Erythroblast (primary cell): ENCODE measurements around the gene KCNK6.
A peak's percentile ranks its signal among the peaks of the same experiment; 100 is the strongest.

Experiments used
- DNase-seq, 2 experiments: peaks; one replicate each; lab custom pipeline; 2025; lab: John Stamatoyannopoulos, UW
- GATA1 ChIP-seq: IDR thresholded peaks from 2 replicates; pipeline ENCODE4 v1.6.1; 2011; ENCODE audit warnings: low read depth, mild to moderate bottlenecking, control low read depth, low read length, moderate library complexity
- POLR2A ChIP-seq: IDR thresholded peaks from 2 replicates; pipeline ENCODE4 v1.6.1; 2011; ENCODE audit warnings: mild to moderate bottlenecking, low read length

Gene KCNK6

DNA sequence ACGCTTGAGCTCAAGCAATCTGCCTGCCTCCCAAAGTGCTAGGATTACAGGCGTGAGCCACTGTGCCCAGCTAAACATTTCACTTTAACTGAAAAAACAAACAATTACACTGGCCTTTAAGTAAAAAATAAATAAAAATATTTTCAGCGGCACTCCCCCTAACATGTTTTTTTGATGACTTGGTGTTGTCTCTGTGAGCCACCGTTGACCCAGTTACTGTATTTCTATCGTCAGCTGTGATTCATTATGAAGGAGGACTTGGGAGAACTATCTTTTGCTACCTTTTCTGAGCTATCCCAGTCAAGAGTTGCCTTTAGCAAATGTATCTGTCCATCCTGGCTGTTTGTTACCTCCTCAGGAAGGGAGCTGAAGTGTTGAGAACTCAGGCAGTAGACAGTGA is 34.1 kb upstream of the KCNK6 start:
- DNase-seq = no peak
- TF ChIP-seq POLR2A (no peak), GATA1 (no peak)

DNA sequence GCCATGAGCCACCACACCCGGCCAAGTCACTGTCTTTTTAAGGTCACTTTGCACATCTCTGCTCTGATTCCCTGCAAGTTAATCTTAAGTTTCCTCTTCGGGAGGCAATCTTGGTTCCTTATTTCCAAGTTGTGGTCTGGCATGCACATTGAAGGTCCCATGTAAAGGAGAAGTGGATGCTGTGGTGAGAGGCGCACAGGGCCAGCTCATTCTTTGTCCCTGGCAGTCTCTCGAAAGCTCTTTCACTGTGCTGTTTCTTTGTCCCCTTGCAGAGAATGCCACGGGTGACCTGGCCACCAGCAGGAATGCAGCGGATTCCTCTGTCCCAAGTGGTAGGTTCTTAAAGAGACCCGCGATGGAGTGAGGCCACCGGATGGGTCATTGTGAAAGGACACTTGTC is 32.0 kb upstream of the KCNK6 start:
- TF ChIP-seq GATA1 (no peak), POLR2A (no peak)
- DNase-seq = no peak

DNA sequence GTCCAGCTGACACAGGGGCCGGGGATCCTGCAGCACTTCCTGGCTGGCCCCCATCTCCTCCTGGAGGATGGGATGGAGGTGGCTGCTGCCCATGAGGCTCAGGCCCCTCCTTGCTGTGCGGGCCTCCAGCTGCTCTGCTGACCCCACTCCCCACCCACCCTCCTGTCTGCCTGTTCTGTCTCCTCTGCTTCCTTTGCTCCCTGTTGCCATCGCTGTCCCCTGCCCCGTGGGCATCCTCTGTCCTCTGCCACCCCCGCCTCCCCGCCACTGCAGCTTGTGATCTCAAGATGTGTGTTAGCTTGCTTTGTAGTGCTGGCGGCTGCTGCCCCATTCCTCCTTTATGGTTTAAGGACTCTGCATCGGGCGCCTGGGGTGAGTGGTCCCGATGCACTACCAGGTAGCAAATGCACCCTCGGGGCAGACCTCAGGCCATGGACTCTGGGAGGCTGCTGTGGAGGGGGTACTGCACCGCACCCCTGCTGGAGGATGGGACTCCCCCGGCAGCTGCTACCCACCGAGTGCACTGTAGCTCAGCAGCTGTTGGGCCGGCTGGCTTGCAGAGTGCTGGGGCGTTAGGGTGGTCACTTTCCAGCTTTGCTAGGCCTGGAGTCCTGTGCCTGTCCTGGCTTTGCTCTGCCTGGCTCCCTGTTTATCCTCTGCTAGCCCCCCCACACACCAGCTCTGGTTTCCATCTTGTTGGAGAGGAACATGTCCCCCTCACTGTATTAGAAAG is 31.4 kb upstream of the KCNK6 start:
- TF ChIP-seq GATA1 = no peak
- TF ChIP-seq POLR2A = no peak
- no peak for DNase-seq

DNA sequence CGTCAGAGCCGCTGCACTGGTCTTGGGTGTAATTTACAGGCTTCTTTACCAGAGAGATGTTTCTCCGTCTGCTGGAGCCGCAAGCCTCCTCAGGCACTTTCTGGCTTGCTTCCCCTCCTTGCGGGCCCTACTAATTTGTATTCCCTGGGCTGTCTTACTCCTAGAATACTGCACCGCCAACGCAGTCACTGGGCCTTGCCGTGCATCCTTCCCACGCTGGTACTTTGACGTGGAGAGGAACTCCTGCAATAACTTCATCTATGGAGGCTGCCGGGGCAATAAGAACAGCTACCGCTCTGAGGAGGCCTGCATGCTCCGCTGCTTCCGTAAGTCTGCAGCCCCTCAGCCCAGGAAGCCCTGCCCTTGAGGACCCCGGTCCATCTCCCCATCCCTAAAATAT is 29.7 kb upstream of the KCNK6 start:
- no peak for DNase-seq
- no peak for TF ChIP-seq GATA1
- TF ChIP-seq POLR2A = no peak

DNA sequence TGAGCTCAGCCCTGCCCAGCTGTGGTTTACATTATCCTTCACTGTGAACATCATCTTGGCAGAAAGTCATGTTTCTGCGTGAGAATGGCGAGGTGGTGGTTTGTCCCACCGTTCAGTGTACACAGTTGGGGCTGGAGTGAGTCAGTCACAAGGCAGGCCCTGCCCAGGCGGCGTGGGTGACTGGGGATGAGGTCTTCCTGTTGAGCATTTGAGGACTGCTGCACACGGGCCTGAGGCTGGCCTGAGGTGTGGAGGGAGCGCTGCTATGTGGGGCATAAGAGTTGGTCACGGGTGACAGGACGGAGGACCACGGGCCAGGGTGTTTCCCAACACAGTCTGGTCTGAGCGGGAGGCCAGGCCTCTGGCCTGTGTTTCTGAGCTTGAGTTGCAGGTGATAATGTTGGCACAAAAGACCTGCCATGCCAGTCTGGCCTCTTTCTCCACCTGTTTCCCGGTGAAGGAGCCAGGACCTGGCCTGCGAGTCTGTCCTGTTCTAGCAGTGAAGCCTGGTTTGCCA is 29.0 kb upstream of the KCNK6 start:
- TF ChIP-seq GATA1 (no peak), POLR2A (no peak)
- DNase-seq = no peak

DNA sequence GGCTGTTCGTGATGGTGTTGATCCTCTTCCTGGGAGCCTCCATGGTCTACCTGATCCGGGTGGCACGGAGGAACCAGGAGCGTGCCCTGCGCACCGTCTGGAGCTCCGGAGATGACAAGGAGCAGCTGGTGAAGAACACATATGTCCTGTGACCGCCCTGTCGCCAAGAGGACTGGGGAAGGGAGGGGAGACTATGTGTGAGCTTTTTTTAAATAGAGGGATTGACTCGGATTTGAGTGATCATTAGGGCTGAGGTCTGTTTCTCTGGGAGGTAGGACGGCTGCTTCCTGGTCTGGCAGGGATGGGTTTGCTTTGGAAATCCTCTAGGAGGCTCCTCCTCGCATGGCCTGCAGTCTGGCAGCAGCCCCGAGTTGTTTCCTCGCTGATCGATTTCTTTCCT is 27.8 kb upstream of the KCNK6 start:
- TF ChIP-seq POLR2A = no peak
- TF ChIP-seq GATA1 = no peak
- DNase-seq = no peak

DNA sequence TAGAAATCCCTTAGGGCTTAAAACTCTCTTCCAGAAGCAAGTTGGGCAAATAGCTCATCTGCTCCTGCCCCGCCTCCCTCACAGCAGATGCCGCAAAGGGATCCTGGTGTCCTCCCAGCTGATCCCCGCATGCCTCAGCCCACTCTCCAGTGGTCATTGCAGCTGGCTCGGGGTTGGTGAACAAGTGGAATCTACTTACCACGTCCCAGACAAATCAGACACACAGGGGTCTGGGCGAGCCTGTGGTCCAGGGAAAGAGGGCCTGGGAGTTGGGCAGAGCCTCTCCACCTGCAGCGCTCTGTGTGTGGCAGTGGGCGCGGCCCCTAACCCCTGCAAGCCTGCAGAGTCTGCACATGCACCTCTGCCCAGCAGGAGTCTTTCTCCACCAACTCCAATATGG is 26.4 kb upstream of the KCNK6 start:
- no peak for DNase-seq
- TF ChIP-seq POLR2A (no peak), GATA1 (no peak)

DNA sequence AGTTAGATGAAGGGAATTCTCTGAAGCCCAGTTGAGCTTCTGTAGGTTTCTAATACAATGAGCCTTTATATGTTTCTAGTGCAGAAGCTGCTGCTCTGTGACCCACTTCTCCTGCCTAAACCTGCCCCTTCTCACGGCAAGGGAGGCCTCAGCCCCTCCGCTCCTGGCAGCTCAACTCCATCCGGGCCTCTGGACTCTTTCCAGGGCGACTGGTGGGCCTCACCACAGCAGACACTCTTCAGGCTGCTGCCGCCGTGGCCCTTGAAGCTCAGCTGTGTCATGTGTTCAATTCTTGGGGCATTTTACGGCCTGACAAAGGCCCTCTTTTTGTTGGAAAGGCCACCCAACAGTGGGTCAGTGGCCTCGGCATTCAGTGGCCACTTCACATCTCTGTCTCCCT is 25.6 kb upstream of the KCNK6 start:
- no peak for DNase-seq
- TF ChIP-seq GATA1 (no peak), POLR2A (no peak)

DNA sequence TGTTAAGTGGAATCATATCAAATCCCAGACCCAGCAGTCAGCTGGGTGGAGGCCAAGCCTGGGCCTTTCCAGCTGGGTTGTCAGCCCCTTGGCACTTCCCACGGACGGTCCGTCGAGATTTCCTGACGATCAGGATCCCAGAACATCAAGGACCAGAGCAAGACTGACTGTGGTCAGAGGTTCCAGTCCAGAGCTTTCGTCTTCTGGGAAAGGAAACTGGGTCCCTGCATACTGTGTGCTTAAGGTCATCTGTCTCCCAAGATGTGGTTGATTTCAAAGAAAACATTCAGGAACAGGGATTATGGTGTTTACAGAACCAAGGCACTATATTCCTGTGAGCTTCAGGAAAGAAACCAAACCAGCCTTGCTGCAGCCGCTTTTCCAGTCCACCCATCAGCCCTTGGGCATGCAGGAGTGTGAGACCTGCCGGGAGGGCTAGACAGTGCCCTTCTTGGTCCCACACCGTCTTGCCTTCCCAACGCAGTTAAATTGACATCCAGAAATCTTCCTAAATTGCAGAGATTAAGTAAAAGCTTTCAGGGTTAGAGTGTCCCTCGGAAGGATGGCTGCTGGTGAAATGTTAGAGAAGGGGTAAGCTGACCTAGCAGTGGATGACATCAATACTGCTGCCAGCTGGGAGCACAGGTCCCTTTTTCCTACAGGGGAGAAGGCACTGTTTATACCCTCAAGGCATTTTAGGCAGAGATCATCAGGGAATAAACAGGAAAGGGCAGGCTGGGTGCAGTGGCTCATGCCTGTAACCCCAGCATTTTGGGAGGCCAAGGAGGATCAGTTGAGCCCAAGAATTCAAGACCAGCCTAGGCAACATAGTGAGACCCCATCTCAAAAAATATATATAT is 20.6 kb upstream of the KCNK6 start:
- TF ChIP-seq POLR2A (no peak), GATA1 (no peak)
- no peak for DNase-seq

DNA sequence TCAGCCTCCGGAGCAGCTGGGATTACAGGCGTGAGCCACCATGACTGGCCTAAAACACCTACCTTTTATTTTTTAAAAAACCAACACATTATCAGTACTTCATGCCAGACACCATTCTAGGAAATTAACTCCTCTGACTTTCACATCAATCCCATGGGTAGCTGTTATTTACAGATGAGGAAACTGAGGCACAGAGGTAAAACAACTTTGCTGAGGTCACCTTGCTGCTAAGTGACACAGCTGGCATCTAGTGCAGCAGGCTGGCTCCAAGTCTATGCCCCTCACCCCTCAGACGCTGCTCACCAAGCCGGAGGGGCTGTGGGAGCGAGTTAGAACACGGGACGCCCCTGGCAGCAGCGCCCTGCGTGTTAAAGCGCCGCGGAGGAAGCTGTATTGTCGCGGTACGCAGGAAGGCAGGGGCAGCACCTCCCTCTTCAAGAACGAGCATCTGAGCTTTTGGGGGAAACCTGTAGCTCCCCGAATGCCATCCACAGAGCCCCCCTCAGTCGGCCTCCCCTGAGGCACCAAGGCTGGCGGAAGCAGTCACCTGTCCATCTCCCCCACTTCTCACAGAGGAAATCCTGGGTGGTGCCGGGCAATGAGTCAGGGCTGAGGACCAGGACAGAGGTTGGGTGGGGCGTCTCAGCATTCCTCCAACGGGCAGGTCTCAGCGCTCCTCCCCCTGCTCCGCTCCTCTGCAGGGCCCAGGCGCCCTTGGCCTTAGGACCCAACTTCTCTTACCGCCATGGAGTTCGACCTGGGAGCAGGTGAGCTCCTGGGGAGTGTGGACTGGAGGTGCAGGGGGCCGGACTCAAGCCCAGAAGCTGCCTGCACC is 15.9 kb upstream of the KCNK6 start, which contains the start of gene C19orf33:
Gene C19orf33, plus strand, starts transcription at position 735 of the 835 bp plus-strand sequence. Its CDS starts 11 bp downstream, at position 746.
- no peak for DNase-seq
- no peak for TF ChIP-seq GATA1
- no peak for TF ChIP-seq POLR2A

DNA sequence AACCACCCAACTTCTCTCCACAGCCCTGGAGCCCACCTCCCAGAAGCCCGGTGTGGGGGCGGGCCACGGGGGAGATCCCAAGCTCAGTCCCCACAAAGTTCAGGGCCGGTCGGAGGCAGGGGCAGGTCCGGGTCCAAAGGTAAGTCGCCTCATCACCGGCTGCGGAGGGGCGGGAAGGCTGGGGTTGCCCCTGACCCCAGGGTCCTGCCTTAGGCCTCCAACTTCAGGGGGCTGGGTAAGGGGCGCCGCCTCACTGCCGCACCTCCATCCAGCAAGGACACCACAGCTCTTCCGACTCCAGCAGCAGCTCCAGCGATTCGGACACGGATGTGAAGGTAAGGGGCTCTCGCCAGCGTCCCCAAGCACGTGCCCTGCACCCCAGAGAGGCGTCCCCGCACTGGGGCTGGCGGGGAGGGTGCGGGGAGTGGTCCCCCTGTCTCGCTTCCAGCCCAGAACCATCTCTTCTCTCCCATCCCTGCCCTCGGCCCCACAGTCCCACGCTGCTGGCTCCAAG is 15.2 kb upstream of the KCNK6 start:
- no peak for DNase-seq
- TF ChIP-seq POLR2A (no peak), GATA1 (no peak)

DNA sequence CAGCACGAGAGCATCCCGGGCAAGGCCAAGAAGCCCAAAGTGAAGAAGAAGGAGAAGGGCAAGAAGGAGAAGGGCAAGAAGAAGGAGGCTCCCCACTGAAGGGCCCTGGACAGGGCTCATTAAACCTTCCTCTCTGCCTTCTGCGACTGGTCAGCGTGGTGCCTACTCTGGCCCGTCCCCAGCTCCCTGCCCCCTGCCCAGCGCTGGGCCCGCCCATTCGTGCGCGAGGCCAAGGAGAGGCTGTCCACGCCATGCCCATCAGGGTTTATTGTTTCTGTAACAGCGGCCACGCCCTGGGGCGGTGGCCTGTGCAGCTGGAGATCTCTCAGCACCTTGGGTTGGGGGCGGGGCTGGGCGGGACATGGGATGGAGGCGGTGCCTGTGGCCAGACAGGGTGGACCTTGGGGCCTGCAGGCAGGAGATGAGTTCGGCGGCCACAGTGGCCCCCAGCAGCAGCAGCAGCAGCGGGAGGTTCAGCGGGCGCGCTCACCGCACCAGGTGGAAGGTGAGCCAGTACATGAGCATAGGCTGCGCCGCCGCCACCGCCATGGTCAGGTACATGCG is 14.7 kb upstream of the KCNK6 start:
- TF ChIP-seq GATA1 (no peak), POLR2A (no peak)
- DNase-seq = peak; percentile 33 to 67

DNA sequence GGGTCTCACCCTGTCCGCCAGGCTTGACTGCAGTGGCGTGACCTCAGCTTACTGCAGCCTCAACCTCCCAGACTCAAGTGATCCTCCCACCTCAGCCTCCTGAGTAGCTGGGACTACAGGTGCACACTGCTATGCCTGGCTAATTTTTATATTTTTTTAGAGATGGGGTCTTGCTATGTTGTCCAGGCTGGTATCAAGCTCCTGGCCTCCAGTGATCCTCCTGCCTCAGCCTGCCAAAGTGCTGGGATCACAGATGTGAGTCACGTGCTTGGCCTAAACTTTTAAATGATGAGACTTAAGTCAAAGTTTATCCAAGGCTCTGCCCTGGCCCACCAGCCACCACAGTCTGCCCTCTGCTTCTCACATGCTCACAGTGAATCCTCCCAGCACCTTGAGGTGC is 13.4 kb upstream of the KCNK6 start:
- DNase-seq = no peak
- no peak for TF ChIP-seq GATA1
- no peak for TF ChIP-seq POLR2A

DNA sequence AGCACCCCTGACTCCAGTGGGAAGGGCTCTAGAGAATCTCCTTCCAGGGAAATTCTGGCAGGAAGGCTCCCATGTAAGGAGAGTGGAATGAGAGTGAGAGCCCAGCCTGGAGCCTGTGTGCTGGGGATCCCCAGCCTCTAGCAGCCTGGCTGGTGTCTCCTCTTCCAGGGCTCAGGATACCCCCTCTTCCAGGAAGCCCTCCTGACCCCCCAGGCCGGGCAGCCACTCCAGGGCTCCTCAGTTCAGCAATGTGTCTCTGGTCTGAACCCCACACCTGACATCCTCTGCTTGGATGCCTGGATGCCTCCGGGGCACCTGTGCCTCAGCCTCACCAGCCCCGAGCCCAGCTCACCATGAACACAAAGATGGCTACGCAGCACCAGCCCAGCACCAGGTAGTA is 12.6 kb upstream of the KCNK6 start:
- DNase-seq = no peak
- TF ChIP-seq GATA1 = no peak
